GM18505 (cell line): ENCODE data around the gene SLCO3A1.
"Not testable (repeated sequence)": the region's sequence is repeated elsewhere in the genome, so short reads cannot be mapped to it uniquely, and the experiment has no call there.

Source experiments
- ATAC-seq: cut with Tn5 transposase; IDR thresholded peaks from one replicate; pipeline ENCODE4 v1.9.1; 2021; ENCODE audit not compliant: unreplicated experiment
- POLR2A ChIP-seq: IDR thresholded peaks from 4 replicates; pipeline ENCODE4 v1.6.1; 2011; ENCODE audit warnings: borderline replicate concordance; ENCODE audit not compliant: insufficient read depth, insufficient read length; ENCODE audit errors: extremely low read depth

SLCO3A1 gene

GRCh38 chr15:91949361-91949760 is 95.9 kb downstream of the SLCO3A1 start:
- ATAC-seq: no peak
- TF ChIP-seq POLR2A: no peak

GRCh38 chr15:91950054-91950453 is 96.5 kb downstream of the SLCO3A1 start:
- no peak for TF ChIP-seq POLR2A
- no peak for ATAC-seq

- TF ChIP-seq POLR2A: no peak
- ATAC-seq: no peak
These were observed 97.3 kb downstream of the SLCO3A1 start for GRCh38 chr15:91950631-91951329.

- no peak for ATAC-seq
These were observed 98.7 kb downstream of the SLCO3A1 start for GRCh38 chr15:91952216-91952615.

DNA sequence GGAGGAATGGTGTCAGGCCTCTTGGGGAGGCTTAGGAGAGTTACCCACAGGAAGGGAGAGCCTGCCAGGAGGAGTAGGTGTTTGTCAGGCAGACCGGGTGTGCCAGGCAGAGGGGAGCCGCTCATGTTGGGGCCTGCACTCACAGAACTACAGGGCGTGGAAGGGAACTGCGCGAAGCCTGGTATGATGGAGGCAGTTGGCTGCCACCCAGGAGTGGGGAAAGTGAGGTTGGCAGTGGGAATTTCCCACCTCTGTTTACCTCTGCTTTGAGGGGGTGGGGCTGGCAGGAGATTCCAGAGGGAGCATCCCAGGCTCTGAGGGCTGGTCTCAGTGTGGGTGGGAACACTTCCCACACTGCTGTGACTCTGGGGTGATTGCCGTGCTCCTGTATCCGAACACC is 99.9 kb downstream of the SLCO3A1 start:
- no peak for TF ChIP-seq POLR2A
- ATAC-seq: no peak

More at GRCh38 chr15:91952216-91952615, 98.7 kb downstream of the SLCO3A1 start:
- no peak for TF ChIP-seq POLR2A

GRCh38 chr15:91954292-91954691 is 100.8 kb downstream of the SLCO3A1 start:
- no peak for TF ChIP-seq POLR2A
- no peak for ATAC-seq

DNA sequence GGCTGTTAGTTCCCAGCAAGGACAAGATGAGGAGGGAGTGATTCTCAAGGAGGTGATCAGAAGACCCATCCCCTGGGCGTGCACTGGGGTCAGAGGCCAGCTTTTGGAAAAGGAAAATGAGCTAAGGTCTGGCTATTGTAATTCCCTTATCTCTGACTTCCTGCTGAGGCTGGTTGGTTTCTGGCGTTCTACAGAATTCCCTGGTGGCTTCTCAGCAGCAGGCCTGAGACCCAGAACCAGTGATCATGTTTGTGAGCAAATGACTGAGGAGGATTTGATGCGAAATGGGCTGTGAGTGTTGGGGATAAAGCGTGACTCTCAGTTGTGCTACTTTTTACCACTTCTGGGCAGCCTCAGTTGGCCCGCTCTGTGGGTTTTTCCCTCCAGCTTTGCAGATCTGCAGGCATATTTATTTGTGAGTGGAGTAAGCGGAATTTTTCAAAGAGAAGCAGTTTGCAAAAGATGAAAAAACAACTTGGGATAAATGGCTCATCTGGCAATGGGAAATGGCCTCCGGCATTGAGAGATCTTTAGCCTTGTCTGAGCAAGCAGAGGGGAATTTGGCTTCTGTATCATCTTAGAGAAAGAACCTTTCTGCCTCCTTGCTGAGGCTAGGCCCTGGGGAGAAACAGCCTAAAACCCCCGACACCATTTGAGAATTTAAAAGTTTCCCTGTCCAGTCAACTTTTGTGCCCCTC is 102.7 kb downstream of the SLCO3A1 start:
- no peak for ATAC-seq
- no peak for TF ChIP-seq POLR2A

GRCh38 chr15:91961357-91961756 is 107.8 kb downstream of the SLCO3A1 start:
- no peak for TF ChIP-seq POLR2A
- ATAC-seq: no peak

DNA sequence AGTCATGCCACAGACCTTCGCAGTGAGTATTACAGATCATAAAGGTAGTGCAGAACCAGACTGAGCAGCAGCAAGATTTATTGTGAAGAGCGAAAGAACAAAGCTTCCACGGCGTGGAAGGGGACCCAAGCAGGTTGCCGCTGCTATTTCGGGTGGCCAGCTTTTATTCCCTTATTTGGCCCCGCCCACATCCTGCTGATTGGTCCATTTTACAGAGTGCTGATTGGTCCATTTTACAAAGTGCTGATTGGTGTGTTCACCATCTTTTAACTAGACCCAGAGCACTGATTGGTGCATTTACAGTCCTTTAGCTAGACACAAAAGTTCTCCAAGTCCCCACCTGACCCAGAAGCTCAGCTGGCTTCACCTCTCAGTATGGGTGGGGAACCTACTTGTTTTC is 110.2 kb downstream of the SLCO3A1 start:
- not testable (repeated sequence) for ATAC-seq

- TF ChIP-seq POLR2A: no peak
- ATAC-seq: no peak
These were observed 112.1 kb downstream of the SLCO3A1 start for GRCh38 chr15:91965501-91966193.

- ATAC-seq: no peak
- no peak for TF ChIP-seq POLR2A
These were observed 112.7 kb downstream of the SLCO3A1 start for GRCh38 chr15:91966194-91966552.

GRCh38 chr15:91967935-91968606 is 114.6 kb downstream of the SLCO3A1 start:
- no peak for TF ChIP-seq POLR2A
- ATAC-seq: no peak

DNA sequence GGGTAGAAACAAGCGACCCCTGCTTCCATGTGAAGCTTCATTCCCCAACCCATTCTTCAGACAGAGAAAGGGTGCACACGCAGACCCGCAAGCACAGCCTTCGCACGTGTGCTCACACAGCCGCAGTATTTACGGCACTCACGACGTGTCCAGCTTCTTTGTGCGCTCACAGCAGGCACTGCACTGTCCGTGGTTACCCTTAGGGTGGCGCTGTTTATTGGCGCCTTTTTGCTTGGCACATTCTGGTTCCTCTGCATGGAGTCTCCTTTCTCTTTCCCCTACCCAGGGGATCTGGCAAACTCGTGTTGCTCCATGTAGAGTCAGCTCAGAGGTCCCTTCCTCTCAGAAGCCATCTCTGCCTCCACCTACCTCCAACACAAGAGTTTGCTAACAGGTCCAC is 115.1 kb downstream of the SLCO3A1 start:
- ATAC-seq: no peak
- TF ChIP-seq POLR2A: no peak
